HepG2 (cell line): ENCODE measurements around the gene RFFL. TPM values are rescaled to one million over a fixed set of nuclear protein-coding genes. Genes with fewer than 3 reads are reported as not detected.

Experiments
- BHLHE40 ChIP-seq: IDR thresholded peaks from 2 replicates; pipeline ENCODE4 v1.6.1; 2011; ENCODE audit warnings: low read length, improper control_type of control experiment
- CREM ChIP-seq, 2 experiments: sonication (generic) in 1 of 2; formaldehyde crosslinking in 1 of 2; IDR thresholded peaks; 2 replicates each; pipeline versions ENCODE4 v1.4.0 to v1.6.1; 2016 to 2020; ENCODE audit warnings: antibody characterized with exemption in 1 of 2, mild to moderate bottlenecking in 1 of 2, missing genetic modification reagents in 1 of 2
- ISX ChIP-seq: sonication (generic); formaldehyde crosslinking; conservative IDR thresholded peaks from 2 replicates; pipeline ENCODE4 v1.5.0; 2020; ENCODE audit warnings: missing genetic modification reagents
- KDM5B ChIP-seq: sonication (generic); formaldehyde crosslinking; IDR thresholded peaks from 2 replicates; pipeline ENCODE4 v1.4.0; 2020; ENCODE audit warnings: missing genetic modification reagents, mild to moderate bottlenecking, borderline replicate concordance
- MBD4 ChIP-seq: IDR thresholded peaks from 2 replicates; pipeline ENCODE4 v1.6.1; 2012; ENCODE audit warnings: low read length, inconsistent platforms, borderline replicate concordance
- MXI1 ChIP-seq: IDR thresholded peaks from 3 replicates; pipeline ENCODE4 v1.6.1; 2012; ENCODE audit warnings: low read depth, low read length, inconsistent platforms, borderline replicate concordance
- PPARG ChIP-seq: conservative IDR thresholded peaks from 2 replicates; pipeline ENCODE4 v1.6.1; 2016; ENCODE audit warnings: missing biosample characterization, missing genetic modification reagents
- RNF219 ChIP-seq: sonication (generic); formaldehyde crosslinking; IDR thresholded peaks from 2 replicates; pipeline ENCODE4 v1.5.0; 2020; ENCODE audit warnings: mild to moderate bottlenecking, missing genetic modification reagents
- TRAFD1 ChIP-seq: sonication (generic); formaldehyde crosslinking; IDR thresholded peaks from 2 replicates; pipeline ENCODE4 v1.5.1; 2020; ENCODE audit warnings: missing genetic modification reagents, mild to moderate bottlenecking, borderline replicate concordance
- ZNF747 ChIP-seq: sonication (generic); formaldehyde crosslinking; IDR thresholded peaks from 2 replicates; pipeline ENCODE4 v1.8.1; 2023; ENCODE audit warnings: missing genetic modification reagents, mild to moderate bottlenecking, borderline replicate concordance
- ZNF800 ChIP-seq: sonication (generic); formaldehyde crosslinking; IDR thresholded peaks from 2 replicates; pipeline ENCODE4 v1.4.0; 2020; ENCODE audit warnings: missing genetic modification reagents
- ZSCAN29 ChIP-seq: sonication (generic); formaldehyde crosslinking; conservative IDR thresholded peaks from 2 replicates; pipeline ENCODE4 v1.4.0; 2020; ENCODE audit warnings: mild to moderate bottlenecking, missing genetic modification reagents
- polyA plus RNA-seq, 8 experiments: library from polyadenylated mRNA; depleted of rRNA in 3 of 8; stranded (reverse) in 7 of 8; unstranded in 1 of 8; fragments of >200 nt; fragmentation: Illumina TruSeq in 4 of 8; extraction: Trizol in 4 of 8; gene quantifications; 2 replicates each; pipeline versions ENCODE4 v1.2.1 to v1.2.3, GENCODE V29; 2011 to 2016; ENCODE audit warnings: low read depth in 4 of 8, missing spikeins in 1 of 8, mixed read lengths in 1 of 8; ENCODE audit not compliant: insufficient read depth in 1 of 8
- total RNA-seq, 5 experiments: library from RNA; depleted of rRNA; stranded (reverse); fragments of >200 nt; fragmentation: Illumina TruSeq; extraction: Trizol; gene quantifications; 2 replicates each; pipeline ENCODE4 v1.2.3, GENCODE V29; 2016; ENCODE audit warnings: low read depth in 1 of 5
- TF ChIP-seq, protein P1 (sequence below): IDR thresholded peaks from 2 replicates; pipeline ENCODE4 v1.6.1; 2012; ENCODE audit warnings: inconsistent platforms
- TF ChIP-seq, protein P2 (sequence below), 2 experiments: sonication (generic) in 1 of 2; formaldehyde crosslinking in 1 of 2; IDR thresholded peaks; 2 replicates each; pipeline versions ENCODE4 v1.4.0 to v1.6.1; 2018 to 2020; ENCODE audit warnings: missing genetic modification reagents in 2 of 2, borderline replicate concordance in 1 of 2, low read depth in 1 of 2, mild to moderate bottlenecking in 1 of 2, missing biosample characterization in 1 of 2
- TF ChIP-seq, protein P3 (sequence below): sonication (generic); formaldehyde crosslinking; IDR thresholded peaks from 2 replicates; pipeline ENCODE4 v1.4.0; 2020; ENCODE audit warnings: low read depth, missing genetic modification reagents

Gene RFFL
- total and polyA plus RNA-seq, 2 of the 13 experiments (the other 11 are each of a cell fraction or from before 2014, with no cell fraction given), result 24.3 to 48.6 TPM

GRCh38 chr17:35063514-35064223 is at the start of gene RFFL (continued):
- TF ChIP-seq TRAFD1 (CRISPR knock-in tag) (no peak), CREM (IDR thresholded peaks at IDR 0.05) (peak; percentile 61; the same call in 1 of the 2 replicates), CREM (CRISPR knock-in tag; IDR thresholded peaks at IDR 0.05) (no peak), ZNF747 (peak; percentile 80; the same call in 1 of the 2 replicates), BHLHE40 (no peak), ISX (CRISPR knock-in tag) (0 out of 2 replicates have a peak, but pooled peaks have one; percentile 41), MXI1 (peak; percentile 74; the same call in 1 of the 3 replicates), RNF219 (no peak), KDM5B (CRISPR knock-in tag) (peak; percentile 54; the same call in 1 of the 2 replicates), ZNF800 (CRISPR knock-in tag) (peak; percentile 80), ZSCAN29 (peak; percentile 40; the same call in 1 of the 2 replicates), PPARG (CRISPR knock-in tag) (peak; percentile 67), MBD4 (0 out of 2 replicates have a peak, but pooled peaks have one; percentile 28)
- TF ChIP-seq, protein P1, sequence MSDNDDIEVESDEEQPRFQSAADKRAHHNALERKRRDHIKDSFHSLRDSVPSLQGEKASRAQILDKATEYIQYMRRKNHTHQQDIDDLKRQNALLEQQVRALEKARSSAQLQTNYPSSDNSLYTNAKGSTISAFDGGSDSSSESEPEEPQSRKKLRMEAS, result peak; percentile 69
- TF ChIP-seq, protein P2, sequence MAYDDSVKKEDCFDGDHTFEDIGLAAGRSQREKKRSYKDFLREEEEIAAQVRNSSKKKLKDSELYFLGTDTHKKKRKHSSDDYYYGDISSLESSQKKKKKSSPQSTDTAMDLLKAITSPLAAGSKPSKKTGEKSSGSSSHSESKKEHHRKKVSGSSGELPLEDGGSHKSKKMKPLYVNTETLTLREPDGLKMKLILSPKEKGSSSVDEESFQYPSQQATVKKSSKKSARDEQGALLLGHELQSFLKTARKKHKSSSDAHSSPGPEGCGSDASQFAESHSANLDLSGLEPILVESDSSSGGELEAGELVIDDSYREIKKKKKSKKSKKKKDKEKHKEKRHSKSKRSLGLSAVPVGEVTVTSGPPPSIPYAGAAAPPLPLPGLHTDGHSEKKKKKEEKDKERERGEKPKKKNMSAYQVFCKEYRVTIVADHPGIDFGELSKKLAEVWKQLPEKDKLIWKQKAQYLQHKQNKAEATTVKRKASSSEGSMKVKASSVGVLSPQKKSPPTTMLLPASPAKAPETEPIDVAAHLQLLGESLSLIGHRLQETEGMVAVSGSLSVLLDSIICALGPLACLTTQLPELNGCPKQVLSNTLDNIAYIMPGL (CRISPR knock-in tag; IDR thresholded peaks at IDR 0.05; ENCODE audit: borderline replicate concordance in 1 of 2, low read depth in 1 of 2), result peak in 1 of 2 experiments; percentile 53; a peak in 2 of 4 replicates
- TF ChIP-seq, protein P3, sequence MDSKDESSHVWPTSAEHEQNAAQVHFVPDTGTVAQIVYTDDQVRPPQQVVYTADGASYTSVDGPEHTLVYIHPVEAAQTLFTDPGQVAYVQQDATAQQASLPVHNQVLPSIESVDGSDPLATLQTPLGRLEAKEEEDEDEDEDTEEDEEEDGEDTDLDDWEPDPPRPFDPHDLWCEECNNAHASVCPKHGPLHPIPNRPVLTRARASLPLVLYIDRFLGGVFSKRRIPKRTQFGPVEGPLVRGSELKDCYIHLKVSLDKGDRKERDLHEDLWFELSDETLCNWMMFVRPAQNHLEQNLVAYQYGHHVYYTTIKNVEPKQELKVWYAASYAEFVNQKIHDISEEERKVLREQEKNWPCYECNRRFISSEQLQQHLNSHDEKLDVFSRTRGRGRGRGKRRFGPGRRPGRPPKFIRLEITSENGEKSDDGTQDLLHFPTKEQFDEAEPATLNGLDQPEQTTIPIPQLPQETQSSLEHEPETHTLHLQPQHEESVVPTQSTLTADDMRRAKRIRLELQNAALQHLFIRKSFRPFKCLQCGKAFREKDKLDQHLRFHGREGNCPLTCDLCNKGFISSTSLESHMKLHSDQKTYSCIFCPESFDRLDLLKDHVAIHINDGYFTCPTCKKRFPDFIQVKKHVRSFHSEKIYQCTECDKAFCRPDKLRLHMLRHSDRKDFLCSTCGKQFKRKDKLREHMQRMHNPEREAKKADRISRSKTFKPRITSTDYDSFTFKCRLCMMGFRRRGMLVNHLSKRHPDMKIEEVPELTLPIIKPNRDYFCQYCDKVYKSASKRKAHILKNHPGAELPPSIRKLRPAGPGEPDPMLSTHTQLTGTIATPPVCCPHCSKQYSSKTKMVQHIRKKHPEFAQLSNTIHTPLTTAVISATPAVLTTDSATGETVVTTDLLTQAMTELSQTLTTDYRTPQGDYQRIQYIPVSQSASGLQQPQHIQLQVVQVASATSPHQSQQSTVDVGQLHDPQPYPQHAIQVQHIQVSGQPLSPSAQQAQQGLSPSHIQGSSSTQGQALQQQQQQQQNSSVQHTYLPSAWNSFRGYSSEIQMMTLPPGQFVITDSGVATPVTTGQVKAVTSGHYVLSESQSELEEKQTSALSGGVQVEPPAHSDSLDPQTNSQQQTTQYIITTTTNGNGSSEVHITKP (CRISPR knock-in tag), result peak; percentile 90
